Measurements from ENCODE around the gene NCOA3.

The NCOA3 gene

GRCh38 chr20:47677635-47678453 lies 176.2 kb downstream of the NCOA3 start:
- peak; percentile 30 to 50 (median 36) for DNase-seq (ENCODE audit: low read depth in 3 of 3)

- no peak for DNase-seq (ENCODE audit: low read depth in 3 of 3)
These were observed 176.8 kb downstream of the NCOA3 start for GRCh38 chr20:47678536-47678935.

GRCh38 chr20:47679462-47679861 lies 177.8 kb downstream of the NCOA3 start:
- no peak for DNase-seq (ENCODE audit: low read depth in 3 of 3)

- DNase-seq (ENCODE audit: low read depth in 3 of 3): no peak
These were observed 179.3 kb downstream of the NCOA3 start for GRCh38 chr20:47680804-47681529.

- no peak for DNase-seq (ENCODE audit: low read depth in 3 of 3)
These were observed 180.5 kb downstream of the NCOA3 start for GRCh38 chr20:47682028-47682783.

GRCh38 chr20:47682916-47683315 lies 181.2 kb downstream of the NCOA3 start:
- no peak for DNase-seq (ENCODE audit: low read depth in 3 of 3)

GRCh38 chr20:47684306-47685080 lies 182.8 kb downstream of the NCOA3 start:
- no peak for DNase-seq (ENCODE audit: low read depth in 3 of 3)

- DNase-seq (ENCODE audit: low read depth in 3 of 3): no peak
These were observed 184.9 kb downstream of the NCOA3 start for GRCh38 chr20:47686545-47686944.

- no peak for DNase-seq (ENCODE audit: low read depth in 3 of 3)
These were observed 185.7 kb downstream of the NCOA3 start for GRCh38 chr20:47687095-47687987.

GRCh38 chr20:47688385-47689381 lies 187.0 kb downstream of the NCOA3 start:
- no peak for DNase-seq (ENCODE audit: low read depth in 3 of 3)

GRCh38 chr20:47689731-47690130 lies 188.0 kb downstream of the NCOA3 start:
- DNase-seq (ENCODE audit: low read depth in 3 of 3): no peak

- no peak for DNase-seq (ENCODE audit: low read depth in 3 of 3)
These were observed 189.9 kb downstream of the NCOA3 start for GRCh38 chr20:47691625-47692024.

- no peak for DNase-seq (ENCODE audit: low read depth in 3 of 3)
These were observed 192.5 kb downstream of the NCOA3 start for GRCh38 chr20:47694021-47694818.

- no peak for DNase-seq (ENCODE audit: low read depth in 3 of 3)
These were observed 195.2 kb downstream of the NCOA3 start for GRCh38 chr20:47696856-47697255.

- no peak for DNase-seq (ENCODE audit: low read depth in 3 of 3)
These were observed 196.5 kb downstream of the NCOA3 start for GRCh38 chr20:47698142-47698541.

GRCh38 chr20:47699818-47700217 lies 198.1 kb downstream of the NCOA3 start:
- no peak for DNase-seq (ENCODE audit: low read depth in 3 of 3)

- no peak for DNase-seq (ENCODE audit: low read depth in 3 of 3)
These were observed 198.6 kb downstream of the NCOA3 start for GRCh38 chr20:47700327-47700726.

- DNase-seq (ENCODE audit: low read depth in 3 of 3): no peak
These were observed 199.9 kb downstream of the NCOA3 start for GRCh38 chr20:47701612-47702011.

Measured in stimulated activated CD4-positive, alpha-beta T cell treated with anti-CD3 and anti-CD28 coated beads, TNF-alpha, amount 100 ng/mL, for 4 hours (primary cell).